ENCODE measurements around the gene WASF2. TPM values are rescaled to one million over a fixed set of nuclear protein-coding genes. Genes with fewer than 3 reads are reported as not detected.
A peak's percentile ranks its signal among the peaks of the same experiment; 100 is the strongest.
"Not testable (repeated sequence)": the region's sequence is repeated elsewhere in the genome, so short reads cannot be mapped to it uniquely, and the experiment has no call there.

WASF2 gene
- total RNA-seq, 4 donors from 2014 or later, result 52.5 to 74.5 (median 57.5) TPM

DNA sequence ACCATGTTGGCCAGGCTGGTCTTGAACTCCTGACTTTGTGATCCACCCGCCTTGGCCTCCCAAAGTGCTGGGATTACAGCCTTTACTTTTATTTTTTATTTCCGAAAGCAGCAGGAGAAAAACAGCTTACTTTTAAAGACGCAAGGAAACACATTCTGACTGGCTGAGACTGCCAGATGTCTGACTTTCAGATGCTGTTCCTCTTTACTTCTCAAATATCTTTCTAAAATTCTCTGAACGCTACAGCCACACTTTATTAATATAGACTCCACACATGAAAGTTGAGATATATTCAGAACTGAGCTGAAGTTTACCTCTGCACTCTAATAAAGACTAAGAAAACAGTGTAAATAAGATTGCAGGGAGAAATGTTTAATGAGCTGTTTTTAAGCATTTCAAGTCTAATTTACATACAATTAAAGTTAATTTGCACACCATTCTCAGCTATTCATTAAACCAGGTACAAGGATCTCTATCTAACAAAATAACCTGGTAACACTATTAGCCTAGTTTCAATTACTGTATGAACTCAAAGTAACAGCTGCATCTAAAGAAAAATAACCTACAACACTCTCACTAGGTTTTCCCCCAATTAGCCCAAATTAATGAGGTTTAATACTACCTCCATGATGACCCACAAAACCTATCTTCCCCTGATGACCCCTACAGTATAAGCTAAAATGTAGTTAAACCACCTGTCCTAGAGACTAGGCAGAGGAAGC lies 24.9 kb downstream of the WASF2 start:
- H3K4me1 ChIP-seq, result peaks cover 0 to 7% (median 0%) of the 10 kb centered on the region in 4 donors
- H3K36me3 ChIP-seq, result peaks cover 0 to 13% (median 0%) of the 10 kb centered on the region in 3 donors
- H3K9me3 ChIP-seq, result no peaks in the 10 kb centered on the region
- no peak overlapping the region for H3K4me3 ChIP-seq
- TF ChIP-seq, protein P1, sequence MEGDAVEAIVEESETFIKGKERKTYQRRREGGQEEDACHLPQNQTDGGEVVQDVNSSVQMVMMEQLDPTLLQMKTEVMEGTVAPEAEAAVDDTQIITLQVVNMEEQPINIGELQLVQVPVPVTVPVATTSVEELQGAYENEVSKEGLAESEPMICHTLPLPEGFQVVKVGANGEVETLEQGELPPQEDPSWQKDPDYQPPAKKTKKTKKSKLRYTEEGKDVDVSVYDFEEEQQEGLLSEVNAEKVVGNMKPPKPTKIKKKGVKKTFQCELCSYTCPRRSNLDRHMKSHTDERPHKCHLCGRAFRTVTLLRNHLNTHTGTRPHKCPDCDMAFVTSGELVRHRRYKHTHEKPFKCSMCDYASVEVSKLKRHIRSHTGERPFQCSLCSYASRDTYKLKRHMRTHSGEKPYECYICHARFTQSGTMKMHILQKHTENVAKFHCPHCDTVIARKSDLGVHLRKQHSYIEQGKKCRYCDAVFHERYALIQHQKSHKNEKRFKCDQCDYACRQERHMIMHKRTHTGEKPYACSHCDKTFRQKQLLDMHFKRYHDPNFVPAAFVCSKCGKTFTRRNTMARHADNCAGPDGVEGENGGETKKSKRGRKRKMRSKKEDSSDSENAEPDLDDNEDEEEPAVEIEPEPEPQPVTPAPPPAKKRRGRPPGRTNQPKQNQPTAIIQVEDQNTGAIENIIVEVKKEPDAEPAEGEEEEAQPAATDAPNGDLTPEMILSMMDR (IDR thresholded peaks at IDR 0.05), result no peak
- no peak for TF ChIP-seq POLR2A (IDR thresholded peaks at IDR 0.05)
- H3K27ac ChIP-seq, result no peak overlapping the region
- H3K27me3 ChIP-seq, result no peaks in the 10 kb centered on the region
- no peak for DNase-seq

- peaks cover 0 to 13% (median 0%) of the 10 kb centered on the region in 3 donors for H3K36me3 ChIP-seq
- H3K27me3 ChIP-seq, H3K4me3 ChIP-seq, DNase-seq, H3K9me3 ChIP-seq, H3K27ac ChIP-seq, H3K4me1 ChIP-seq: not testable (repeated sequence)
Measured at GRCh38 chr1:27463916-27464315, 26.1 kb downstream of the WASF2 start.

- H3K27me3 ChIP-seq, DNase-seq, H3K9me3 ChIP-seq, H3K36me3 ChIP-seq, H3K4me3 ChIP-seq, H3K27ac ChIP-seq: not testable (repeated sequence)
- H3K4me1 ChIP-seq, result peaks cover 0 to 11% (median 2%) of the 10 kb centered on the region in 4 donors
Measured at GRCh38 chr1:27458521-27458920, 31.4 kb downstream of the WASF2 start.

- no peak for DNase-seq
Measured at GRCh38 chr1:27455139-27455811, 34.7 kb downstream of the WASF2 start.

DNA sequence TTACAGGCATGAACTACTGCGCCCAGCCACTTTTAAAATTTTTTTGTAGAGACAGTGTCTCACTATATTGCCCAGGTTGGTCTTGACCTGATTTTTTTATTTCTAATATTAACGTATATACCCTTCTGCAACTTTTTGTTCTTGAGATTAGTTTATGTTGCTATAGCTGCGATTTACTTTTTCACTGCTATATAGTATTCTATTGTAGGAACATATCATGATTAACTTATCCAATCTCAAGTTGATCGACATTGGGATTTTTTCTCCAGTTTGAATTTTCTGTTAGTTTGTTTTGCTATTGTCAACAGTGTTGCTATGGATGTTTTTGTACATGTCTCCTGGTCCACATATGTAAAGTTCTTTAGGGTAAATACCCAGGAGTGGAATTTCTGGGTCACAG lies 35.4 kb downstream of the WASF2 start:
- no peaks in the 10 kb centered on the region for H3K27me3 ChIP-seq
- no peaks in the 10 kb centered on the region for H3K36me3 ChIP-seq
- H3K4me1 ChIP-seq, result peaks cover 0 to 11% (median 2%) of the 10 kb centered on the region in 4 donors
- no peak overlapping the region for H3K4me3 ChIP-seq
- DNase-seq, result no peak
- no peak overlapping the region for H3K27ac ChIP-seq
- no peaks in the 10 kb centered on the region for H3K9me3 ChIP-seq
- TF ChIP-seq POLR2A (IDR thresholded peaks at IDR 0.05), result no peak
- TF ChIP-seq, protein P1 (IDR thresholded peaks at IDR 0.05), result no peak

More at GRCh38 chr1:27455139-27455811, 34.7 kb downstream of the WASF2 start:
- TF ChIP-seq POLR2A (IDR thresholded peaks at IDR 0.05), result no peak
- TF ChIP-seq, protein P1 (IDR thresholded peaks at IDR 0.05), result no peak
- no peak overlapping the region for H3K4me3 ChIP-seq
- H3K4me1 ChIP-seq, result peaks cover 0 to 11% (median 2%) of the 10 kb centered on the region in 4 donors
- H3K27ac ChIP-seq, result peak overlapping the region in 1 of 4 donors; percentile 2
- no peaks in the 10 kb centered on the region for H3K36me3 ChIP-seq
- no peaks in the 10 kb centered on the region for H3K9me3 ChIP-seq
- H3K27me3 ChIP-seq, result no peaks in the 10 kb centered on the region

DNA sequence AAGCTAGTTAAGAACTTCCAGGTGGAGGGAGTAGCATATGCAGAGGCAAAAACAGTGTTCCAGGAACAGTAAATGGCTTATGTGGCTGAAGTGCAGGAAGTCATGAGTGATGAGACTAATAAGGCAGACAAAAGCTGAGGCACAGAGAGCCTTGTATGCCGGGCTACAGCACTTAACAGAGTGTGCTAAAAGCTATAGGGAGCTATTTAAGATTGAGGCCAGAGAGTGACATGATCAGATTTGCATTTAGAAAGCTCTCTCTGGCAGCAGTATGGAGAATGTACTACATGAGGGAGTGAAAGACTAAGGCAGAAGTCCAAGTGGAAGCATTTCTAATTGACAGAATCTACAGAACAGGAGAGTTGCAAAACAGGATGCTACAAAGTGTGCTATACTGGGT lies 38.6 kb downstream of the WASF2 start:
- H3K27ac ChIP-seq, result no peak overlapping the region
- TF ChIP-seq, protein P1 (IDR thresholded peaks at IDR 0.05), result no peak
- TF ChIP-seq POLR2A (IDR thresholded peaks at IDR 0.05), result no peak
- peaks cover 0 to 15% (median 2%) of the 10 kb centered on the region in 4 donors for H3K4me1 ChIP-seq

More for the DNA sequence above, 38.6 kb downstream of the WASF2 start:
- H3K27me3 ChIP-seq, result no peaks in the 10 kb centered on the region
- no peak overlapping the region for H3K4me3 ChIP-seq
- no peaks in the 10 kb centered on the region for H3K9me3 ChIP-seq
- DNase-seq, result no peak
- no peaks in the 10 kb centered on the region for H3K36me3 ChIP-seq

Data from Peyer's patch (tissue), 4 donors.